ENCODE data around the gene CDC5L.

Gene CDC5L

DNA sequence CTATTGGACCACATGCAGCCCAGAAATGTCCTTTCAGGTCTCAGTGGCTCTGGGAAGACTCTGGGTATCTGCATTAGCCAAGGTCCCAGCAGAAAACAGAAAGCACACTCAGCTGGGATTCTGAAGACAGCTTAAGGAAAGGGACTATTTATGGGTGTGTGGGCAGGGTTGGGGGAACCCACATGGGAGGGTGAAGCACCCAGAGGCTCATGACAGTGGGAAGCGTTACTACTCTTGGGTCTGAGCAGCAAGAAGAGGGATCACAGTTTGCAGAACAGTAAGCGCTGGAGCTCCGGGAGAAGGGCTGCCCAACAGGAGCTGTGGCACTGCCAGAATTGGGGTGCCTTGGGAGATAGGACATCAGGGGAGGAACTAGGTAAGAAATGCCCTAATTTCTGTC lies 12.4 kb upstream of the CDC5L start:
- no peak for DNase-seq

DNA sequence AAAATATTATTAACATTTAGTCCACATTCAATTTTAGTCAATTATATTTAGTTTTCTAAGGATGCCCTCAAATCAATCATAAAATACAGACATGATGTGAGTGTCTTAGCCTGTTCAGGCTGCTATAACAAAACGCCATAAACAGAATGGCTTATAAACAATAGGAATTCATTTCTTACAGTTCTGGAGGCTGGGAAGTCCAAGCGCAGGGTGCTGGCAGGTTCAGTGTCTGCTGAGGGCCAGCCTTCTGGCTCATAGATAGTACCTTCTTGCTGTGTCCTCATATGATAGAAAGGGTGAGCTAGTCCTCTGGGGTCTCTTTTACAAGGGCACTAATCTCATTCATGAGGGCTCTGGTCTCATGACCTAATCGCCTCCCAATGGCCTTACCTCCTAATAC lies 10.0 kb upstream of the CDC5L start:
- no peak for DNase-seq

GRCh38 chr6:44377971-44378370 lies 9.5 kb upstream of the CDC5L start:
- DNase-seq = no peak

- DNase-seq = no peak
Measured at GRCh38 chr6:44381739-44382138, 5.8 kb upstream of the CDC5L start.

GRCh38 chr6:44386364-44386928 lies 1.1 kb upstream of the CDC5L start:
- DNase-seq = peak; percentile 42

GRCh38 chr6:44386929-44387345 lies 569 bp upstream of the CDC5L start:
- DNase-seq = no peak

DNA sequence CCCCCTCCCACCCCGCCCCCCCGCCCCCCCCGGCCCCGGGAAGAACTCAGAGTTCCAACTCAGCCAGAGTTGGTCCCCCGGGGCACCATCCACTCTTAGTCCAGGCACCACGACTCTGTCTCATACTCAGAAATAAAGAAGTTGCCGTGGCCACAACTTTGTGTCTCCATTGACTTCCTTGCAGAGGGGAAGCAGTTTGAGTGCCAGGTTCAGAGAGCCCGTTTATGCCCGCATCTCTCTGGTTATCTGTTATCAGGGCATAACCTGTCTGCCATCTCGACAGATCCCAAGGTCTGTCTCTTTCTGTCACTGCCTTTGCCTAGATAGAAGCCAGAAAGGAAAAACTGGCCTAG lies 605 bp downstream of the CDC5L start:
- DNase-seq = no peak

- no peak for DNase-seq
Measured at GRCh38 chr6:44388887-44389286, 1.4 kb downstream of the CDC5L start.

DNA sequence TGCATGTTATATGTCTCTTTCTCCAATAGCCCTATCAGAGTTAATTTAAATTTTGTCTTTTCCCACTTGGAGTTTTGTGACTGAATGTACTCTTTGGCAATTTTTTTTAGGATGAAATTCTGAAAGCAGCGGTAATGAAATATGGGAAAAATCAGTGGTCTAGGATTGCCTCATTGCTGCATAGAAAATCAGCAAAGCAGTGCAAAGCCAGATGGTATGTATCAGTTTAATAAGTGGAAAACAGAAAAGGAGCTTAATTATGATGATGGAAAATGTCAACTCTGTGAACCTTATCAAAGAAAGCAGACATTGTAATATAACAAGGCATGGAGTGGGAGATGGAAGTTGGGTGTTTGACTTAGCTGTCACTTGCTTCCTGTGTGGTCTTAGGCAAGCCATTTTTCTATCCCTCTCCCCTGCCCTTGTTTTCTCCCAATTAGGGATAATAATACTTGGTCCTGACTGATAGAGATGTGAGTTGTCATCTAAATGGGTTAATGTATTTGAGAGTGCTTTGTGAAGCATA lies 2.7 kb downstream of the CDC5L start:
- DNase-seq = no peak

- DNase-seq = no peak
Measured at GRCh38 chr6:44395501-44395900, 8.0 kb downstream of the CDC5L start.

DNA sequence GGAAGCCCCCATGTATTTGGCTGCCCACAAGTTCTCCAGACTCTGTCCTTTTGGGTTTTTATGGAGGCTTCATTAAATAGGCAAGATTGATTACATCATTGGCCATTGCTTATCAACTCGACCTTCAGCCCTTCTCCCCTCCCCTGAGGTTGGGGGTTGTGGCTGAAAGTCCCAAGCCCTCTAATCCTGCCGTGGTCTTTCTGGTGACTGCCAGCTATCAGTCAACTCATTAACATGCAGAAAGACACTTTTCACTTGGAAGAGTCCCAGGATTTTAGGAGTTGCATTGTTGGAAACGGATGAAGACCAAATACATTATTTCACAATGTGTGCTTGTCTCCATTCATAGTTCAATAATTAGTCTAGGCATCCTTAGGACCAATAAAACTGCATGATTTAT lies 9.5 kb downstream of the CDC5L start:
- no peak for DNase-seq

DNA sequence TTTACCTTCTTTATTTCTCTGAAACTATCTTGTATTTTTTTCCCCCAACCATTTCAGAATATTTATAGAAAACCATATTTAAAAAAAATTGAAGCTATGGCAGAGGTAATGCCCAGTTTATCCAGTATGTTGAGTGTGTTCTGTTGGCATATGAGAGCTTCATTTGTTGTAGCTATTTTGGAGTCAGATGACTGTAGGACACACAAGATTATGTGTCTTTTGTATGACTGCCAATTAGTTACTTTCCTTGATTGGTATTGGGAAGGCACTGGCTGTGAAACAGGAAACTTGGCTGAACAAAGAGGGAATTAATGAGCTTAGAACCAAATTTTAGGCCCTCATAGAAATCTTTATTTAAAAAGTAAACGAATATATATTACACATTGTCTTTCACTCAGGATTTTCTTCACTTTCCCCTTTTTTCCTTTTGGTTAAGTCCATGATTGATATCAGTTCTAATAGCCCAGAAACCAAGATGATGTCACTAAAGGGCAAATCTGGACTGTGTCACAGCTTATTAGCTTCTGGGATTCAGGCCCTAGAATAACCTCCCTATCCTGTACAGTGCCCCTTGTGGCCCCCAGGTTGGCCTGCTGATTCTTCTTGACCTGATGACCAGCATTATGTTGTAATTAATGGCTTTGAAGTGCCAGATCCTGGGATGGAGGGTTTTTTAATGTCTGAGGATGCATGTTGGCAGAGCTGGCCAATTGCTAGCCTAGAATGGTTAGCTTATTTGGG lies 10.1 kb downstream of the CDC5L start:
- DNase-seq = no peak

- no peak for DNase-seq
Measured at GRCh38 chr6:44399991-44400390, 12.5 kb downstream of the CDC5L start.

DNA sequence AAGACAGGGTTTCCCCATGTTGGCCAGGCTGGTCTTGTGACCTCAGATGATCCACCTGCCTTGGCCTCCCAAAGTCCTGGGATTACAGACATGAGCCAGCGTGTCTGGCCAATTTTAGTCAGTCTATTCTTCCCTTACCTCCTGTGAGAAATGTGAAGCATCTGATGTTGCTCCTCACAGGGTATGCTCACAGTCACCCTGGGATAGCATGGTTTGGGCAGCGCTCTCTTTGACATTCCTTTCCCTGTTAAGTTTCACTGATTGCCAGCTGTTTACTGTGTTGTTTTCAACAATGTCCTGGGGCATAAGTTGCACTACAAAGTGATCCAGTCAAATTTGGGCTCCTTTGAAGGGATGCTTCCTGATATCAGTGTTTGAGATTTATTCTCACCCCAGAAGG lies 13.1 kb downstream of the CDC5L start:
- no peak for DNase-seq

DNA sequence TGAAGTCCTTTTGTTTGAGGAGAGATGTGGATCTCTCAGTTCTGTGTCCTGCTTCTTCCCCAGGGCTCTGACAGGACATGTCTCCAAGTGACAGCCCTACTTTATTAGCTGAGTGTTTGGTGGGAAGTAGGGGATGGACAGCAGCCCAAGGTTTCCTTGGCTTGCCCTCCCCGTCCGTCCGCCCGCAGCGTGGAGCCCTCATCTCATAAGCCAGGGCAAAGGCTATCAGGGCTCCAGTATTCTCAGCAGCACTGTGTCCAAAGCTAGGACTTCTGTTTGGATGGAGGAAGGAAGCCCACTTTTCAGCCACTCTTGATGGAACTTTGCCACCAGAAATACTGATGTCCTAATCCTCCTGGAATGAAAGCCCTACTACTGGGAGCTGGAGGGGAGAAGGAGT lies 13.6 kb downstream of the CDC5L start:
- DNase-seq = peak; percentile 20

DNA sequence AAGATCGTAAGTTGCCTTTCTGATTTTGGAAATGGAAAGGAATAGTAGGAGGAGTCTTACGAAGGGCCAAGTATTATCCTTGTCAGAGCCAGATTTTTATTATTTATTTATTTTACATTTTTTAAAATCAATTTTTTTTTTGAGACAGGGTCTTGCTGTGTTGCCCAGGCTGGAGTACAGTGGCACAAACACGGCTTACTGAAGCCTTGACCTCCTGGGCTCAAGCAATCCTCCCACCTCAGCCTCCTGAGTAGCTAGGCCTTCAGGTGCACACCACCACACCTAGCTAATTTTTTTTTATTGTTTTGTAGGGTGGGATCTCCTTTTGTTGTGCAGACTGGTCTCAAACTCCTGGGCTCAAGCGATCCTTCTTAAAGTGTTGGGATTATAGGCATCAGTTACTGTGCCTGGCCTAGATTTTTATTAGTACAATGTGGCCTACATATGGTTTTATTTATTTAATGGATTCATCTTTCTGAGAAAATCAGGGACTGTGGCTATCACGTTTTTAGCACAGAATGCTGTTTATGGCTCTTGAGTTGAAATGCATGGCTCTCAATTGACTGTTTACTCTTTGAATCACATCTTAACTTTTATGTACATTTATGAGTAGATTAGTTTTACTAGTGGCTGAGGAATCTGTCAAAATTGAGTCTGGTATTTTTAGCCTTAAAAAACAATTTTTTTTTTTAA lies 16.7 kb downstream of the CDC5L start:
- DNase-seq = no peak

DNA sequence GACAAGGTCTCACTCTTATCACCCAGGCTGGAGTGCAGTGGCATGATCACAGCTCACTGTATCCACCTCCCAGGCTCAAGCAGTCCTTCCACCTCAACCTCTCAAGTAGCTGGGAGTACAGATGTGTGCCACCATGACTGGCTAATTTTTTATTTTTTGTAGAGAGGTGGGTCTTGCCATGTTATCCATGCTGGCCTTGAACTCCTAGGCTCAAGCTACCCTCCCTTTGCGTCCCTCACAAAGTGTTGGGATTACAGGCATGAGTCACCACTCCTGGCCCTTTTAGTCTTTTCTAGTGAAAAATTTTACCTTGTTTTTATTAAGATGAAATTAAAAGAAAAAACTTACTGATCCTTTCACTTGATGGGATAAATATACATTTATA lies 17.2 kb downstream of the CDC5L start:
- DNase-seq = no peak

GRCh38 chr6:44407951-44408670 lies 20.6 kb downstream of the CDC5L start:
- no peak for DNase-seq

- DNase-seq = peak; percentile 24
Measured at GRCh38 chr6:44409207-44409794, 21.8 kb downstream of the CDC5L start.

DNA sequence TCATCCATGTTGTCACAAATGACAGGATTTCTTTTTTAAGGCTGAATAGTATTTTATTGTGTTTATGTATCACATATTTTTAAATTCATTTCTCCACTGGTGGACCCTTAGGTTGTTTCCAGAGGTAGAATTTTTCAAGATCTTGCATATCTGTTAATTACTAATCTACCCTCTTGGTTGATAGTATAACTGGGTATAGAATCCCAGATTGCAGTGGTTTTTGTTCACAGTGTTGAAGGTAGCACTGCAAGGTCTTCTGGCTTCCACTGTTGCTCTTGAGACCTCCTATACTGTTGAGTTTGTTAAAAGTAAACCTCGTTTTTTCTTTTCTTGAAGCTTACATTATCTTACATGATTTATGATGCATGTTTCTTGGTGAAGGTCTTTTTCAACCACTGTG lies 22.9 kb downstream of the CDC5L start:
- DNase-seq = no peak

DNA sequence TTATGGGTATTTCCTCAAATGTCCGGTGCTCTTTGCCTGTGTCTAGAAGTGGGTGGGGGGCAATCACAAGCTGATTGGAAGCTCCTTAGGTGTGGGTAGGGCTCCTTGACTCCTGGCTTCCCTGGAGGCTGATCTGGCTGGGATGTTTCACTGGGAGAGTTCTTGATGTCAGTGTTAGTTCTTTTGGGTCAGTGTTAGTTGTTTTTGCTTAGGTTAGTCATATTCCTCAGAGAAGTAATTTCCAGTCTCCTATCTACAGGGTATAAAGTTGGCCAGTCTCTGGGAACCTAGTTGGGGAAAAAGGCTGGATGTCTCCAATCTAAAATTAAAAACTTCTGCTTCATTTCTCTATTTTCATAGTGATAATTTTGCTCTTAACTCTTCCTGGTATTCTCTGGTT lies 23.6 kb downstream of the CDC5L start:
- no peak for DNase-seq

- no peak for DNase-seq
Measured at GRCh38 chr6:44415449-44415848, 27.9 kb downstream of the CDC5L start.

Data from fibroblast of skin of scalp (primary cell).